Measurements from ENCODE around the gene SEC31B.

The SEC31B gene, protein sequence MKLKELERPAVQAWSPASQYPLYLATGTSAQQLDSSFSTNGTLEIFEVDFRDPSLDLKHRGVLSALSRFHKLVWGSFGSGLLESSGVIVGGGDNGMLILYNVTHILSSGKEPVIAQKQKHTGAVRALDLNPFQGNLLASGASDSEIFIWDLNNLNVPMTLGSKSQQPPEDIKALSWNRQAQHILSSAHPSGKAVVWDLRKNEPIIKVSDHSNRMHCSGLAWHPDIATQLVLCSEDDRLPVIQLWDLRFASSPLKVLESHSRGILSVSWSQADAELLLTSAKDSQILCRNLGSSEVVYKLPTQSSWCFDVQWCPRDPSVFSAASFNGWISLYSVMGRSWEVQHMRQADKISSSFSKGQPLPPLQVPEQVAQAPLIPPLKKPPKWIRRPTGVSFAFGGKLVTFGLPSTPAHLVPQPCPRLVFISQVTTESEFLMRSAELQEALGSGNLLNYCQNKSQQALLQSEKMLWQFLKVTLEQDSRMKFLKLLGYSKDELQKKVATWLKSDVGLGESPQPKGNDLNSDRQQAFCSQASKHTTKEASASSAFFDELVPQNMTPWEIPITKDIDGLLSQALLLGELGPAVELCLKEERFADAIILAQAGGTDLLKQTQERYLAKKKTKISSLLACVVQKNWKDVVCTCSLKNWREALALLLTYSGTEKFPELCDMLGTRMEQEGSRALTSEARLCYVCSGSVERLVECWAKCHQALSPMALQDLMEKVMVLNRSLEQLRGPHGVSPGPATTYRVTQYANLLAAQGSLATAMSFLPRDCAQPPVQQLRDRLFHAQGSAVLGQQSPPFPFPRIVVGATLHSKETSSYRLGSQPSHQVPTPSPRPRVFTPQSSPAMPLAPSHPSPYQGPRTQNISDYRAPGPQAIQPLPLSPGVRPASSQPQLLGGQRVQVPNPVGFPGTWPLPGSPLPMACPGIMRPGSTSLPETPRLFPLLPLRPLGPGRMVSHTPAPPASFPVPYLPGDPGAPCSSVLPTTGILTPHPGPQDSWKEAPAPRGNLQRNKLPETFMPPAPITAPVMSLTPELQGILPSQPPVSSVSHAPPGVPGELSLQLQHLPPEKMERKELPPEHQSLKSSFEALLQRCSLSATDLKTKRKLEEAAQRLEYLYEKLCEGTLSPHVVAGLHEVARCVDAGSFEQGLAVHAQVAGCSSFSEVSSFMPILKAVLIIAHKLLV

GRCh38 chr10:100519311-100520051 is at the start of gene SEC31B:
TSS of gene SEC31B (minus strand) at chr10:100519861. CDS start at chr10:100516952, 2,909 bp downstream.
- no peak for DNase-seq (ENCODE audit: low spot score in 2 of 2)
- Mint-ChIP-seq H3K9me3 (no peaks in the 10 kb centered on the region), H3K36me3 (peaks cover 81% of the 10 kb centered on the region), H3K4me1 (peaks cover 27% of the 10 kb centered on the region), H3K27ac (no peak within 1 kb of the TSS), H3K4me3 (no peak within 1 kb of the TSS)
- peak; percentile 9 for ATAC-seq

GRCh38 chr10:100568912-100569311 is 49.3 kb upstream of the SEC31B start:
- H3K27ac Mint-ChIP-seq: no peak overlapping the region
- no peaks in the 10 kb centered on the region for H3K9me3 Mint-ChIP-seq
- H3K36me3 Mint-ChIP-seq: no peaks in the 10 kb centered on the region
- ATAC-seq (no peak), DNase-seq (ENCODE audit: low spot score in 2 of 2) (no peak)
- H3K4me3 Mint-ChIP-seq: no peak overlapping the region
- H3K4me1 Mint-ChIP-seq: no peaks in the 10 kb centered on the region

DNA sequence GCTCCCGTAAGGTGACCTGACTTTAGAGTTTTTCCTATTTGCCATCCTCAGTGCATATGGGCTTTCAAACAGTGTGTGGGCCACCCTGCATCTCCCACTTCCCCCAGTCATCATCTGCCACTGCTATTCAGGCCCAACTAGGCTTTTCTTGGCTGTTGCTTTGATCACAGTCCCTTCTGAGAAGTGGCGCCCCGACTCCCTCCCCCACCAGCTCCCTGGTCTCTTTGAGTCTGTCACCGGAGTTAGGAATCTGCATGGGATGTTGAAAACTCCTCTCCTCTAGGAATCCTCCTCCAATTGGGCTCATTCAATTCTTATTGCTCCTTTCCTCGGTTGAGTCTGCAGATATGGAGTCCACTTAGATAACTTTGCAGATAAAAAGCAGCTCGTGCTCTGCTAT is 48.2 kb upstream of the SEC31B start:
- Mint-ChIP-seq H3K36me3 (peaks cover 5% of the 10 kb centered on the region), H3K9me3 (no peaks in the 10 kb centered on the region), H3K4me3 (no peak overlapping the region), H3K27ac (no peak overlapping the region), H3K4me1 (no peaks in the 10 kb centered on the region)
- no peak for DNase-seq (ENCODE audit: low spot score in 2 of 2)
- no peak for ATAC-seq

- ATAC-seq: no peak
- DNase-seq (ENCODE audit: low spot score in 2 of 2): no peak
- H3K4me1 Mint-ChIP-seq: no peaks in the 10 kb centered on the region
- peaks cover 5% of the 10 kb centered on the region for H3K36me3 Mint-ChIP-seq
- H3K4me3 Mint-ChIP-seq: no peak overlapping the region
- H3K27ac Mint-ChIP-seq: no peak overlapping the region
- no peaks in the 10 kb centered on the region for H3K9me3 Mint-ChIP-seq
Measured at GRCh38 chr10:100567249-100567648, 47.6 kb upstream of the SEC31B start.

DNA sequence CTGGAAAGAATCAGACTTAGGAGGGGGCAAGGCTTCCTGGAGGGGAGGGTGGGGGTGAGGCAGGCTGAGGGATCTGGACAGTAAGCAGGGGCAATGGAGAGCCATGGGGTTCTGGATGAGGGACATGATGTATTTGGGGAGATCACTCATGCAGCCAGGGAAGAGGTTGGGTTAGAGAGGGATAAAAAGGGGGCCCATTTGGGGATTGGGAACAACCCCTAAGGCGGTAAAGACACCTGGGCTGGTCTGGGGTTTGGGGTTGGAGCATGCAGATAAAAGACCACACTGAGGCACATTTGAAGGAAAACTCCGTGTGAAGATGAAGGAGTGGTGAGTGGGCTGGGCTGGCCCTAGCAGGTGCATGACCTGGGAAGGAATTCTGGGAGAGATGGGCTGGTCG is 46.9 kb upstream of the SEC31B start:
- H3K4me1 Mint-ChIP-seq: peaks cover 4% of the 10 kb centered on the region
- no peak overlapping the region for H3K4me3 Mint-ChIP-seq
- H3K27ac Mint-ChIP-seq: no peak overlapping the region

DNA sequence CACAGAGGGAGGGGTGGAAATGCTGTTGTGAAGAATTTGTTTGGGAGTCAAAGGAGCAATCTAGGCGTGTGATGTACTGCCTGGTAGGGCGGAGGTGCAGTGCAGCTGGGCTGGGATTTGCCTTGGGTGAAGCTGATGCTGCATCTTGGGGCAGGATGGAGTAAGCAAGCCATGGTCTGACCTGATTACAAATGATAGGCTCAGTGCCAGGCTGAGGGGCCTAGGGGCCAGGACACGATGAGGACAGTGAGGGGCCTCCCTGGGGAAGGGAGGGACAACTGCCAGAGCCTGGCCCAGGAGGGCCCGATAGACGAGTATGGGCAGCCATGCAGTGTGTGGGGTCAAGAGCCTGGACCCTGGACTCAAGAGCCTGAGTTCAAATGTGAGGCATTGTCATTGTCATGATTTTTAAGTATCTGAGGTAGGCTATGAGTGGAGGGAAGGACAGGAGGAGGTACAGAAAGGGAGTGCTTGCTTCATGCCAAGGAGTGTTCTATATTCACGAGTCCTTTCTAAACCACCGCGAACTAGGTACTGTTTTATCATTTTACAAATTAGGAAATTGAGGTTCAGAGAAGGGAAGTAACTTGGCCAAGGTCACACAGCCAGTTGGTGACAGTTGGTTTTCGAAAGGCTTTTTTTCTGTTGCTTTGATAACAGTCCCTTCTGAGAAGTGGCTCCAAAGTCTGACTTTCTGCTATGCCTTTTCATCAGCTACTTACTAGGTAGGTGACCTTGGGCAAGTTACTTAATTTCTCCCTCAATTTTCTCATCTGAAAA is 45.7 kb upstream of the SEC31B start:
- no peak overlapping the region for H3K4me3 Mint-ChIP-seq
- no peaks in the 10 kb centered on the region for H3K9me3 Mint-ChIP-seq
- H3K36me3 Mint-ChIP-seq: peaks cover 5% of the 10 kb centered on the region
- ATAC-seq (no peak), DNase-seq (ENCODE audit: low spot score in 2 of 2) (no peak)
- H3K27ac Mint-ChIP-seq: no peak overlapping the region
- peaks cover 10% of the 10 kb centered on the region for H3K4me1 Mint-ChIP-seq

More for the DNA sequence above, 46.9 kb upstream of the SEC31B start:
- ATAC-seq (no peak), DNase-seq (ENCODE audit: low spot score in 2 of 2) (no peak)
- H3K9me3 Mint-ChIP-seq: no peaks in the 10 kb centered on the region
- peaks cover 5% of the 10 kb centered on the region for H3K36me3 Mint-ChIP-seq

- DNase-seq (ENCODE audit: low spot score in 2 of 2) (peak; percentile 61 to 72), ATAC-seq (peak; percentile 88)
- H3K27ac Mint-ChIP-seq: no peak overlapping the region
- peaks cover 10% of the 10 kb centered on the region for H3K4me1 Mint-ChIP-seq
- peak overlapping the region; percentile 6 for H3K4me3 Mint-ChIP-seq
- peaks cover 5% of the 10 kb centered on the region for H3K36me3 Mint-ChIP-seq
- no peaks in the 10 kb centered on the region for H3K9me3 Mint-ChIP-seq
Measured at GRCh38 chr10:100562008-100562672, 42.5 kb upstream of the SEC31B start.

GRCh38 chr10:100561005-100561404 is 41.3 kb upstream of the SEC31B start:
- Mint-ChIP-seq H3K27ac (no peak overlapping the region), H3K36me3 (peaks cover 9% of the 10 kb centered on the region), H3K4me3 (no peak overlapping the region), H3K4me1 (peaks cover 10% of the 10 kb centered on the region), H3K9me3 (no peaks in the 10 kb centered on the region)
- no peak for DNase-seq (ENCODE audit: low spot score in 2 of 2)
- ATAC-seq: no peak

- DNase-seq (ENCODE audit: low spot score in 2 of 2) (no peak), ATAC-seq (no peak)
- Mint-ChIP-seq H3K9me3 (no peaks in the 10 kb centered on the region), H3K4me1 (peaks cover 10% of the 10 kb centered on the region), H3K36me3 (peaks cover 17% of the 10 kb centered on the region), H3K27ac (no peak overlapping the region), H3K4me3 (no peak overlapping the region)
Measured at GRCh38 chr10:100560248-100560647, 40.6 kb upstream of the SEC31B start.

- Mint-ChIP-seq H3K4me1 (no peaks in the 10 kb centered on the region), H3K9me3 (no peaks in the 10 kb centered on the region), H3K4me3 (no peak overlapping the region), H3K36me3 (peaks cover 20% of the 10 kb centered on the region), H3K27ac (no peak overlapping the region)
- ATAC-seq (no peak), DNase-seq (ENCODE audit: low spot score in 2 of 2) (no peak)
Measured at GRCh38 chr10:100554902-100555301, 35.2 kb upstream of the SEC31B start.

GRCh38 chr10:100553929-100554328 is 34.3 kb upstream of the SEC31B start:
- DNase-seq (ENCODE audit: low spot score in 2 of 2) (no peak), ATAC-seq (no peak)
- peaks cover 30% of the 10 kb centered on the region for H3K36me3 Mint-ChIP-seq
- H3K4me3 Mint-ChIP-seq: no peak overlapping the region
- H3K9me3 Mint-ChIP-seq: no peaks in the 10 kb centered on the region
- H3K4me1 Mint-ChIP-seq: no peaks in the 10 kb centered on the region
- no peak overlapping the region for H3K27ac Mint-ChIP-seq

GRCh38 chr10:100551738-100552137 is 32.1 kb upstream of the SEC31B start:
- H3K36me3 Mint-ChIP-seq: peaks cover 52% of the 10 kb centered on the region
- no peaks in the 10 kb centered on the region for H3K9me3 Mint-ChIP-seq
- ATAC-seq (no peak), DNase-seq (ENCODE audit: low spot score in 2 of 2) (no peak)
- H3K4me1 Mint-ChIP-seq: no peaks in the 10 kb centered on the region
- no peak overlapping the region for H3K4me3 Mint-ChIP-seq
- no peak overlapping the region for H3K27ac Mint-ChIP-seq

DNA sequence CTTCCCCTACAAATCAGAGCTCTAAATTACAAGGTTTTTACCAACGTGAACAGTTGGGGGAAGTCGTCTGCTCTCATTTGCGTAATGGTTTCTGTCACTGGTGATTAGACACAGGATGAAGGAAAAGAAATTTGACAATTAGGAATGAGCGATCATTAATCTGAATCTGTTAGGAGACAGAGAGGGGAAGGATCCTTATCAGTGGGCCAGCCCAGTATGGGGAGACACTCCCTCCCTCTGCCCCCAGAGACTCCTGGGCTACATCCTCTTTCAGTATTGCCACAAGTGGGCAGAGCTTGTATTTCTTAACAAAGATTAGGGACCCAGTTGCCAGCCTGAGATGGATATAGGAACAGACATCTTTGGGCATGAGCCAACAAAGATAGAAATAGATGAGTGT is 31.5 kb upstream of the SEC31B start:
- no peak for DNase-seq (ENCODE audit: low spot score in 2 of 2)
- Mint-ChIP-seq H3K9me3 (no peaks in the 10 kb centered on the region), H3K4me3 (no peak overlapping the region), H3K36me3 (peaks cover 55% of the 10 kb centered on the region), H3K4me1 (no peaks in the 10 kb centered on the region), H3K27ac (no peak overlapping the region)
- no peak for ATAC-seq

- Mint-ChIP-seq H3K9me3 (no peaks in the 10 kb centered on the region), H3K4me1 (no peaks in the 10 kb centered on the region), H3K36me3 (peaks cover 100% of the 10 kb centered on the region), H3K4me3 (no peak overlapping the region), H3K27ac (no peak overlapping the region)
- ATAC-seq: no peak
- DNase-seq (ENCODE audit: low spot score in 2 of 2): no peak
Measured at GRCh38 chr10:100544950-100545349, 25.3 kb upstream of the SEC31B start.

Measured in stimulated activated effector memory CD8-positive, alpha-beta T cell treated with anti-CD3 and anti-CD28 coated beads, Interleukin-12 subunit alpha, Interleukin-12 subunit beta, amount 100 ng/mL, for 72 hours (primary cell).